DMS114 treated with DMSO at 0.1 percent for 48 hours (cell line): ENCODE results near the gene GRID1.
"Not testable (repeated sequence)": the region's sequence is repeated elsewhere in the genome, so short reads cannot be mapped to it uniquely, and the experiment has no call there.

ENCODE experiments used
- DNase-seq: peaks from one replicate; lab custom pipeline; 2025; ENCODE audit not compliant: unreplicated experiment; lab: John Stamatoyannopoulos, UW

The GRID1 gene

DNA sequence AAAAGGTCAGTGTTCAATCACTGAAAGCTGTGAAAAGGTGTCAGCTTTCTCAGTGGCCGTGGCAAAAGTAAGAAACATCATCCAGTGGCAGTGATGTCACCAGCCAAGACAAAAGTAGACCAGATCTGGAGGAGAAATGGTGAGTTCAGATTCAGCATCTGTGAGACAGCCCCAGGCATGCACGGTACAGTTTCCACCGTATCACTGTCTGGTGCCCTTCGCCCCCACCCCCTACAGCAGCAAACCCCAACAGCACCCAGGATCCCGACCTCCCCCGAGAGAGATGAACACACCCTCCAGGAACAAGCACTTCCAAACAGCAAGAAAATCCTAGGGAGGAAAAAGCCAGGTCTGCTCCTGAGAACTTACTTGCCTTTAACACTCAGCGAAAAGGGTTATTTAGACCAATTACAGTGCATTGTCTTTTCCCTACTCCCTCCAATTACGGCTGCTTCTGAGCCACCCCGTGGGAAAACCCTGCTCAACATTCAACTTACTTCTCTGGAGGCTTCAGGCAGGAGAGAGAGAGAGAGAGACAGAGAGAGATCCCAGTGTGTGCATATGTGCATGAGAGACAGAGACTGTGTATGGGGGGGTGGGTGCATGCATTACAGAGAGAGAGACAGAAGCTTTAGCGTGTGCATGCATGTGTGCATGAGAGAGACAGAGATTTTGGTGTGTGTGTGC is 189.6 kb downstream of the GRID1 start:
- DNase-seq: no peak

DNA sequence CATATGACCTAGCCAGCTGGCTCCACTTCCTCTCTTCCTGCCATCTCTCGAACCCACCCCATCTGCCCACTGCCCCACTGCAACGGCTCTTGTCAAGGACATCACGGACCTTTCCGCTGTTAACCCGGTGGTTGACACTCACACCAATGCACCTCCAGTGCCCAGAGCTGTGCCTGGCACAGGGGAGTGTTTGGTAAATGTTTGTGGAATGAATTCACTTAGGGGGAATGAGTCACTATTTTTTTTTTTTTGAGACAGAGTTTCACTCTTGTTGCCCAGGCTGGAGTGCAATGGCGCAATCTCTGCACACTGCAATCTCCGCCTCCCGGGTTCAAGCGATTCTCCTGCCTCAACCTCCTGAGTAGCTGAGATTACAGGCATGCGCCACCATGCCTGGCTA is 191.1 kb downstream of the GRID1 start:
- DNase-seq: not testable (repeated sequence)

DNA sequence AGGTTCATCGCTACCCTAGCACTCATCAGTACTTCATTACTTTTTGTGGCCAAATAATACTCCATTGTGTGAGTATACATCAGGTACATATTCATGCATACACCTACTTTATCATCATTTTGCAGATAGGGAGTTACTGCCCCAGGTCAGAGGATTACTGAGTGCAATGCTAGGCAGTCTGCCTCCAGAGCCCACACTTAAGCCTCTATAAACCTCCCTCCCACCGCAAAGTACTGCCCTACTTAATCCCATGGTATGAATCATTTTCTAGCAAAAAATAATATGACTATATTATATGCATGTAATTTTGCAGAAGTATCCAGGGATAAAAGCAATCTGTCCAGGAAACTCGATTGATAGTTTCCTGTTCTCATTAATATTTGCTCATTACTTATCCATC is 194.3 kb downstream of the GRID1 start:
- no peak for DNase-seq

DNA sequence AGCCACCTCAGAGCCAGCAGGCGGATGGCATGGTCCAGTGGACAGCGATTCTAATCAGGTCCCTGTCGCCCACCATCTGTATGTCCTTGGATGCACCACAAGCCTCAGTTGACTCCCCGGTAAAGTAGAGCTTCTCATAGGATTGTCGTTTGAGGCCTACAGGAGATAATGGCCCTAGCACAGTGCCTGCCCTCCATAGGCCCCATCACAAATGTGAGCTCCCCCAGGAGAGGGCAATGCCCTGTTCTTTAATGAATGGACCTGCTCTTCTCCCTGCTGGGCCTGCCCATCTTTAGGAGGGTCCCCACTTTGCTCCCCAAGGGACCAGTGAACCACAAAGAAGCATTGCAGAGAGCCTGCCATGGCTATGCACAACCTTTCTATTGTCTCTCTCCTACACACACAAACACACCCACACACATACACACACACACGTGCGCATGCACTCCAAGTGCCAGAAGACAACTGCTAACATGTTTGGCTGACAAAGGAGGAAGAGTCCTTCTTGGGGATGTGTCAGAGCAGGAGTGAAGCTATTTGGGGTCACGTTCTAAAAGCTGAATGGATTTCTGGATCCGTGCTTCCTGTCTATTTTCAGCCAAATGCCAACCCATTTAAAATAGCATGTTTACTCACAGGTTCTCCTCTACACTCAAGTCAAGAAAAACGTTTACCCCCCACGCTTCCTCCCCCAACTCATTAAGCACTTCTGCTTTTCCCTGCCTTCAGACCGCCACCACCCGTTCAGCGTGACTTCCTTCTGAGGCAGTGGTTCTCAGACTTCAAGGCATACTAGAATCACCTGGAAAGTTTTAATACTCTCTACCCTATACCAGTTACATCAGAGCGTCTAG is 196.1 kb downstream of the GRID1 start:
- no peak for DNase-seq

DNA sequence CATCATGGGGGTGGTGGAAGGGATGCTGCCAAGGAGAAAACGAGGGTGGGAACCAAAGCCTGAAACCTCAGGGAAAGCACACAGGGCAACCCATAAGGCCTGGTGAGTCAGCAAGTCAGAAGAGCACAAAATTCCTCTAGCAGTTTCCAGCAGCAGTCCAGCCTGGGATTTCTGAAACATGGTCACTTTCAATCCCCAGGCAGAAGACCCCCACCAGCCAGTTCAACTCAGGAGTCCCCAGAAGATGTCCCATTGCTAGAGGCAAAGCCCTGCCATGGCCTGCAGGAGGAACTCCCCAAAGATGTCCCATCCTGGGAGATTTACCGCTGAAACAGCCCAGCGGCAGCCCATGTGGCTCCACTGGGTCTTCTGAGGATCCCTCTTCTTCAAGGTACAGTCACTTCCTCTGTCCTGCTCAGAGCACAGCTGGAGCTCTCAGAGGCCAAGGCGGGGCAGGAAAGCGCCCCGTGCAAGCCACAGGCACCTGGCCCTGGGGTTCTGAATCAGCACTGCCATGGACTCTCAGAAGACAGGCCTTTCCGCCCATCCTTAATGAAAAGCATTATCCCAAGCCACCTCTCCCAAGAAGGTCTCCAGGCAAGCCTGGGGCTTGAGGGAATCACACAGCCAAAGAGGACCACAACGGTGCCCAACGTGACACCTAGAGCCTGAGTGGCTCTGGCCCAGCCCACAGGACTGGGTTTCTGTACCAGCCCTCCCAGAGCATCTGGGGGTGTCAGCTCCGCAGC is 196.9 kb downstream of the GRID1 start:
- no peak for DNase-seq

DNA sequence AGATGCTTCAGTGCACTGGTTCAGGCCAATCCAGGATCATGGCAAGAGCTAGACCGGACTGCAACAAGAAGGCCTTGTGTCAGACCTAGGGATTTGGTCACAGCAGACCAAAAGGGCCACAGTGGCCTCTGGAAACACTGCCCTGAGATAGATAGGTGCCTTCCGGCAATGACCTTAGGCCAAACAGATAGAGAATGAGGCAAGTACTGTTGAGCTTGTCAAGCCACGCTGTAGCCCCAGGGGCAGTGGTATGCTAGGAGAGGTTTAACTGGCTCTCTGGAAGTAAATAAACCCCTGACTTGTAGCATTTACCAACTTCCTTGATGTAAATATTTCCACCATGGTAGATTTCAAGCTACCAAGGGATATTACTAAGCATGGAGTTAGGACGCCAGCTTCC is 197.5 kb downstream of the GRID1 start:
- no peak for DNase-seq

DNA sequence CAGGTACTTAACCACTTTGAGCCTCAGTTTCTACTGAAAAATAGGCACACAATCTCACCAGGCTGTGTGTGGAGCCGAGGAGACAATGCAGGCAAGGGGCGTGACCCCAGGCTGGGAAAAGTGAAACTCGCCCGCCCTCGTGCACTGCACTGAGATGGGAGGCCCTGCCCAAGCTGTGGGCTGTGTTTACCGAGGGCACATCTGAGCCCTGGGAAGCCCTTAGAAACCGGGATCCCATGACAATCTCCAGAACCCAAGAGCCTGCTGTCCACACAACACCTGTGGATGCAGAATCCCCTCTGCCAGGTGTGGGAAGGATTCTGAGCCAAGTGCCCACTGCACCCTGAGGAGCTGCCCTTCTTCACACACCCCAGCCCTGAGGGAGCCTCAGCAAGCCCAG is 198.3 kb downstream of the GRID1 start:
- DNase-seq: no peak

DNA sequence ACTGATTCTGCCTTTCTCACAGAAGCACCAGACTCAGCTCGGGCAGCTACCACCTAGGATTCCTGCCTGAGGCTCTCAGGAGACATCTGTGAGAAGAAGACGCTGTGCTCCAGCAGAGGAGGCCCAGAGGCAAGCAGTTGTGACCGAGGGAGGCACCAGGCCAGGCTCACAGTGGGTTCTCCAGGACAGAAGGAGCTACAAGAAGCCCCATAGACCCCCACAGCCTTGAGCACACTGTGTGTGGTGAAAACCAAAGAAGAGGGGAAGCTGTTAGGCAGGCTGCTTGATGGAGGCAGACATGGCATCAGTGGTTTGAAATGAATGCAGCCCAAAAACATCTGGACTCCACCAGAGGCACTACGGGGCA is 198.8 kb downstream of the GRID1 start:
- DNase-seq: no peak

DNA sequence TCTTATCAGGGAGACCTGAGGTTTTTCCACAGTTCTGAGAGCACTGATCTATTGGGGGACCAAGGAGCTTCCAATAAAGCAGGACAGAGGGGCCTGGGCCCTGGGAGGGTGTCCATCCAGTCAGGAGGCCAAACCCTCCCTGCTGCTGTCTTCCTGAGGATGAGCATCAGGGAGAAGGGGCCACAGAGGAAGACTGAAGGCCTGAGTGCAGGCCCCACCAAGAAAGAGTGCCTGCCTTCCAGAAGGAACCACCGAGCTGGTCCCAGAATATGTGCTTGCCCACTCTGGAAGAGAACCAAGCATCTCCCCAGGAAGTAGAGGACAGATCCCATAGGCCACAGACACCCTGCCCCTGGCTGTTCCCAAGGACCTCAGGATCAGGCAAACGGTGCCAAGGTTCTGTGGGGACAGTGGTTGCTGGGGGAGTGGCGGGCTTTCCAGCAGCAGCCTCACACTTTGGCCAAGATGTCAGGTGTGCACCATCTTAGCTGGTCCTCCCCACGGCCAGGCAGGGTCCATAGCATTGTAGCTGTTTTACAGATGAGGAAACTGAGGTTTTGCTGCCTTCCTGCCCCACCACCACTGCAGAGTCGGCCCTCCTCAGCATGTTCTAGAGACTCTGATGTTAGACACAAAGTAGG is 199.4 kb downstream of the GRID1 start:
- DNase-seq: no peak

DNA sequence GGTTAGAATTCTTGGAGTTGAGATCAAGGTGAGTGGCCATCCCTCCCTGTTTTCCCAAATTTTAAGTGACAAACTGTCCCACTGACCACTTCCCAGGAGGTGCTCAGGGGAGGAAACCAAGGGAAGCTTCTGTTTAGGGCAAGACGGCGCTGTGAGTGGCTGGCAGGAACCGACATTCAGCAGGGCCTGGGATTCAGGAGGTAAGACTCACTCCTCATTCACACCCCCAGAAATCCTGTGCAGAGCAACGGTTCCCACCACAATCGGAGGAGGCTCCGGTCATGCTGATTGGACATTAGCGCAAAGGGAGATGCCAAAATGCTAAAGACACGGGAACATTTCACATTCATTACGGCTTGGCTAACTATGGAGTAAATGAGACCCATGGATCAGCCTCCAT is 200.9 kb downstream of the GRID1 start:
- DNase-seq: no peak

DNA sequence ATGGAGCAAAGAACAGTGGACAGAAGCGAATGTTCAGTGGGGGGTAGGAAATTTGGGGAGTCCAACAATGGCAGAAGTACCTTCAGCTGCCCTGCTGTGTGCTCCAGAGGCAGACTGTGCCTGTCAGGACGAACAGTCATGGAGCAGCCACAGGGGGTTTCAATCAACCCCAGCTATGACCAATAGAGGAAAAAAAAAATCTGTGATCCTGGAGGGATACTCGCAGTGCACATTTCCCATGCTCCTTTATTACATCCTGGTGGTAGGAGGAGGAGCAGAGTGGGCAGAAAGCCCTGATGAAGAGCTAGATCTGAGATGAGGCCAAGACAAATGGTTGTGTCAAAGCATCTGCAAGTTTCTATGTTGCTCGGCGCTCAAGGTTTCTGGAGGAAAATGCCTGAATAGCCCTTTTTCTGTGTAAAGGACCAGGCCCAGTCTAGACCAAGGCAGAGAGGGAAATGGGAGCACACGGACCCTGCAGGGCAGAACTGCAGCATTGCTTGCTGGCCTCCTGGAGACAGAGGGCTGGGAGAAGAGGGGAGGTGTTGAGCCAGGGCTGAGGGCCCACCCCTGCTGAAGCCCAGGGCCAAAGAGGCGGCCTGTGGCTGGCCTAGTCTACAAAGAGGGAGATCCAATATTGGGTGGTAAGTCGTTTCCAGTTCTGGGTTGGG is 201.5 kb downstream of the GRID1 start:
- no peak for DNase-seq

DNA sequence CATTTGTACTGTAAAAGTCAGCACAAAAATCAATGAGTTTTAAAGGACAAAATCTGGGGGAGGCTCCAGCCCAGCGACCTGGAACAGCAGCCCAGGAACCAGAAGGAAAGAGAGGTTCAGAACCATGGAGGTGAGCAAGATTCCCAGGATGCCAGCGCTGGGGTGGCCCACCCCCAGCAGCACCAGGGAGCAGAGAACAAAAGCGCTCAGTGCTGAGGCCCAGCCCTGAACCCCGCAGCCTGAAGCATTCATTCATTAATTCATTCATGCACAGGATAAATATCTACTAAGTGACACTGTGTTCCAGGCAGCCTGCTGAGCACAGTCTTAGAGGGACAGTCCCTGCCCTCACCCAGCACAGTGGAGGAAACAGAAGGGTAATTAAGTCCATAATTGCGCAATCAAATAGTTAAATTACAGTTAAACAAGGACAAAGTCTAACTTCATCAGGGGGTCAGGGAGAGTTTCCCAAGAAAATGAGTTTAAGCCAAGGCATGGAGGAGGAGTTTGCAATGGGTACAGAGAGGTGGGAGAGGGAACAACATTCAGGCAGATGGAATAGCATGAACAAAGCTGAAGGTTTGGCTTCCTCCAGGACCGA is 202.3 kb downstream of the GRID1 start:
- DNase-seq: no peak

DNA sequence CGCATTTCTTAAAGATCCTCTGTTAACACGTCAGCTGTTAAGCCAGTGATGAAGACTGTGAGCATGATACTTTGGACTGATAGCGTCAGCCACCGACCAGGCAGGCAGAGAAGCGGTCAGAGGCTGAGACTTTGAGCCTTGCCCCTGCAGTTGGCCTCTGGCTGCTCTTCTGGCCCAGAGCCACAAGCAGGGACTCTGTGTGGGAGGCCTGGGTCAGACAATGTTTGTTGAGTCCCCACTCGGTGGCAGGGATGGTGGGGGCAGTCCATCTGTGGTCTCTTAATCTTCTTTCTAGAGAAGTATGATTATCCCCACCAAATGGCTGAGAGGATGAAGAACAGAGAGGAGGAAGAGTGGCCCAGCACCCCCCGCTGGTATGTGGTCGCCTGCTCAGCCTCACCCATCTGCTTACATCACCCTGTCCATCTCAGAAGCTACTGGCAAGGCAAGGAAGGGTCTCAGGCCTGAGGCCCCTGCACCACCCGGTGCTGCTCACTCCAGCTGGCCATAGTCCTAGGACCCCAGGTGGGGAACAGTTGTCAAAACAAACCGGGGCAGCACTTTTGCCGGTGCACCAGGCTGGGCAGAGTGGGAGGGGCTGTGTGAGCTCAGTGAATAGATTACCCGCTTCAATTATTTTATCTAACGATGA is 202.9 kb downstream of the GRID1 start:
- no peak for DNase-seq

DNA sequence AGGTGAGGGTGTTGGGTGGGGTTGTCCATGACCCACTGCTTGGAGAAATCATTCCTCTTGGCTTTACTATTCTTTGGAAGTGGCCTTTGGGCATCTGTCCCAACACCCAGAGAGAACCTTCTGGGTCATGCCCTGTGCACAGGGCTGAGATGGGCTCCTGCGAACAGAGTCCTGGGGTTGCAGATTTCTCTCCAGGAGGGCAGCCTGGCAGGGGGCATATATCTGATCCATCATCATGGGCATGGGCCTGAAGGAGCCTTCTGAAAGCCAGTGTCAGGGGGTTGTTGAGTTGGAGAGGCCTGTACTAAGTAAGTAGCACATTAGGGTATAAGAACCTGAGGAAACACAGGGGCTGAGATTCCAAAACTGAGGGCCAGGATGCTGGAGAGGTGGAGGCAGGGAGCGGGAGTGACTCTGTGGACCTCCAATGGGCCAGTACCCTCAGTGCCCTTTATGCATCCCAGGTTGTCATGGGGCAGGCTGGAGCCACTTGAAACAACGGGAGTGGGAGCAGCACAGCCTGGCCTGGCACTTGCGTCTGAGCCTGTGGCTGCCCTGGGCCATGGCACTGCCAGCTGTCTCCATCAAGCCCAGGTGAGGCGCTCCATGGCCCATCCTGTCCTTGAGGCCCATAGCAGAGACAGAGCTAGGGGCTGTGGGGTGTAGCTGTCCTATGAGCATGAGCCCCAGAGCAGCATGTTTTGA is 203.7 kb downstream of the GRID1 start:
- no peak for DNase-seq

DNA sequence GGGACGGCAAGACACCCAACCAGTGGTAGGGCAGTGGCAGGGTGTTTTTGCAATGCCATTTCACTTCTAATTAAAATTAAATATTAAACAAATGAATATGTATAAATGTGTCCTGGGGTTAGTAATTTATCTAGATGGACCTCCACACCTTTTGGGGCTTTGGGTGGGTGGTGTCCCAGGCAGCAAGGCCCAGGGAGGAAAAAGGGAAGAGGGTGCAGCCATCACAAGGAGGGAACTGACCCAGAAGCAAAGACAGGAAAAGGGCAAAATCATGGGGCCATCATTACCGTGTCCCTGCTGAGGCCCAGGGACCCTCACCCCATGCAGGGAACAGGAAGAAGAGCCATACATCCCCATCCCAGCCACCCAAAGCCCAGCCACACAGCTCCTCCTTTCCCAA is 204.6 kb downstream of the GRID1 start:
- no peak for DNase-seq

DNA sequence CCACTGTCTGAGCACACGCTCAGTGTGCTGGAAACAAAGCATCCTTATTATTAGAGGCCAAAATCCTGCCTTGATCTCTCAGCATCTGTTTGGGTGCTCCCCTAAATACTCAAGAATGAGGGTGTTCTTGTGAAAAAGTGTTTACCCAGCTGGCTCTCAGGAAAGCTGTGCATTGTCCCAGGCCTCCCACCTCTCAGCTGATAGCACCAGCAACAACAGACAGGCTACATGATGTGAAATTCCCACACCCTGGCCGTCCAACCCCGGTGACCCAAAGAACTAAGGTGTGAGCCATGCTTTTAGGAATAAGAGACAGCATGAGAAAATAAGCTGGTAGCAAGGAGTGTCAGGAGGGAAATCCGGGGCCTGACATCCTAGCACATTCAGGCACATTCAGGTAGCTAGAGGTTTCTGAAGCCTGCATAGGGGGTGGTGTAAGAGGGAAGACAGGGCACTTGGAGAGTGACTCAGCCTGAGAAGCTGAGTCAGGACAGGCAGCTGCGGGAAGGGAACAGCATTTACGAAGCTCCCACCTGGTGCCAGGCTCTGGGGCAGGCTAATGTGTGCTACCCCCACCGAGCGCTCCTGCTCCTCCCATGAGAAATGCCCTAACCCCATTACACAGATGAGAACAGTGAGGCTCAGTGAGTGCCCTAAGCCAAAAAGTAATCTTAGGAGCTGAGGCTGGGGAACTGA is 205.6 kb downstream of the GRID1 start:
- no peak for DNase-seq

DNA sequence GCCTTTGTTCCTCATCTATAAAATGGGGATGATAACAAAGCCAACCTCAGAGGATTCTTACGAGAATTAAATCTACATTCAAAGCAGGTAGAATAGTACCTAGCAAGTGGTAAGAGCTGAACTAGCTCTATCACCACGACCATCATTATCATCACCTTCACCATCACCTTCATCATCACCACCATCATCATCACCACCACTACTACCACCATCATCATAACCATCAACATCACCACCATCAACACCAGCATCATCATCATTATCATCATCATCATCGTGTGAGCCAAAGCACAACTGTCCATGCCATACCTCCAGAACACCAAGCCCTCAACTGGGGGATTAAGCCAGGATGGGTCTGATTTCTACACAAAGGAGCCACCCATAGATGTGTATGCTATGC is 206.8 kb downstream of the GRID1 start:
- DNase-seq: no peak

DNA sequence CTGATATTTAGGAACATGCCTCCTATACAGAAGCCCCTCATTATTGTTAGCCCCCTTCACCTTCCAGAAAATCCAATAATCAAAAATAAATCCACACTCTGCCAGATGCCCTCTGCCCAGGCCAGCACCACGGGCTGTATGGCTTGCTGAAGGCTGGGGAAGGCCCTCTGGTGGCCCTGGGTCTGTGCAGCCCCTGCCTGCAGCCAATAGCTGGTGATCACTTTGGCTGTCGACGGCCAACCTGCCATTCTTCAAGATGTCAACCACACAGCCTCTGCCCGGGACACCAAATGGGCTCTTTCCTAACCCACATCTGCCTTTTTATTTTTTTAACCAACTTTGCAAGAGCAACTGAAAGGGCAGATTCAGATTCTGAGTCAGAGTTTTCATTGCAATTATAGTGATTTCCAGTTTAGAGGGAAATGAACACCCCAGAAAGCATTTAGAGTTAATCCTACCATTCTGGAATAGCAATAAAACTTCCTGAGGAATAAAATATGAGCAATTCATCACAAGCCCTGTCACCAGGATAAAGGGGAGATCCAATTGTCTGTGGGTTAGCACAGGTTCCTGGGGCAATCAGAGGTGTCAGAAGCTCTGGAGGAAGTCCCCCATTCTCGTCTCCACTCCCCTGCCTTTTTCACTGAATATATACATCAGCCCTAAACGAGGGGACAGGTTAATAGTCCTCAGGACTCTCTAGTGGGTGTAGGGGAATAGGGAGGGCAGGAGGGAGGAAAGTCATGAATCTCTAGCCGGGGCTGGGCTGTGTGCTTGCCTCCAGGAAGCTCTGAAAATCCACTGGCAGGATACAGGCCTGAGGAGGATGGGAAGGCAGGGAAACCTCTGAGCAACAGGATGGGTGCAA is 211.3 kb downstream of the GRID1 start:
- DNase-seq: no peak
